GM19351 (cell line): ENCODE data around the gene TYRO3.
"Not testable (repeated sequence)": the region's sequence is repeated elsewhere in the genome, so short reads cannot be mapped to it uniquely, and the experiment has no call there.

Experiments
- ATAC-seq: cut with Tn5 transposase; IDR thresholded peaks from one replicate; pipeline ENCODE4 v1.9.1; 2021; ENCODE audit warnings: mild to moderate bottlenecking, moderate library complexity; ENCODE audit not compliant: unreplicated experiment

TYRO3 gene

DNA sequence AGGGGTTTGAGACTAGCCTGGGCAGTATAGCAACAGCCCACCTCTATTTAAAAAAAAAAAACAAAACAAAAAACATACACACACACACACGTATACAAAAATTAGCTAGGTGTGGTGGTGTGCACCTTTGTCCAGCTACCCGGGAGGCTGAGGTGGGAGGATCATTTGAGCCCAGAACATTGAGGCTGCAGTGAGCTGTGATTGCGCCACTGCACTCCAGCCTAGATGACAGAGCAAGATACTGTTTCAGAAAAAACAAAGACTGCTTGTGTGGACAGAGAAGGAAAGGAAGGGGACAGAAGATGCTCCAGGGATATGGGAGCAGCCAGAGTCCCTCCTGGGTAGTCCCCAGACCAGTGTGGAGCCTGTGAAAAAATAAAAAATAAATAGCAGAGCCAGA, 12.9 kb downstream of the TYRO3 start:
- ATAC-seq = no peak

DNA sequence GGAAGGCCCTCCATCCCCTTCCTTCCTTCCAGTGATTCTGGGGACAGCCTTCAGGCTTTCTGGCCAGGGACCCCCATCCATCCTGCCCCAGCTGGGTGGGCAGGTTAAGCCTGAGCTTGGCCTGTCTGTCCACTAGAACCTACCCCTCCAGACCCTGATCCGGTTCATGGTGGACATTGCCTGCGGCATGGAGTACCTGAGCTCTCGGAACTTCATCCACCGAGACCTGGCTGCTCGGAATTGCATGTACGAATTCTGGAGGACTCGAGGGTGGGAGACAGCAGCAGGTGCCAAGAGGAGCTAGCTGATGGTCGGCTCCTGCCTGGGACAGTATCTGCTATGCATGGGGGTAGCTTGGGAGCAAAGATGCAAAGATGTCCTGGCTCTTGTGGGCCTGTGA, 13.9 kb downstream of the TYRO3 start:
- ATAC-seq = no peak

DNA sequence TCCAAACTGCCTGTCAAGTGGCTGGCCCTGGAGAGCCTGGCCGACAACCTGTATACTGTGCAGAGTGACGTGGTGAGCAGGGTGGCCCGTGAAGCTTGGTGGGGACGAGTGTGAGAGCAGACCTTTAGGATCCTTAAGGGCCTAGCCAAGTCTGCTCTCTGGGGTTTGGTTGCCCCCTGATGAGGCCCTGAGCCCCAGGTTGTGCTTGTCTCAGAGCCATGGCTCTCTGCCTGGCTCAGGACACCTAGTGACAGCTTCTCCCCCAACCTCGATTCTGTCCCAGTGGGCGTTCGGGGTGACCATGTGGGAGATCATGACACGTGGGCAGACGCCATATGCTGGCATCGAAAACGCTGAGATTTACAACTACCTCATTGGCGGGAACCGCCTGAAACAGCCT, 14.4 kb downstream of the TYRO3 start:
- ATAC-seq = no peak

DNA sequence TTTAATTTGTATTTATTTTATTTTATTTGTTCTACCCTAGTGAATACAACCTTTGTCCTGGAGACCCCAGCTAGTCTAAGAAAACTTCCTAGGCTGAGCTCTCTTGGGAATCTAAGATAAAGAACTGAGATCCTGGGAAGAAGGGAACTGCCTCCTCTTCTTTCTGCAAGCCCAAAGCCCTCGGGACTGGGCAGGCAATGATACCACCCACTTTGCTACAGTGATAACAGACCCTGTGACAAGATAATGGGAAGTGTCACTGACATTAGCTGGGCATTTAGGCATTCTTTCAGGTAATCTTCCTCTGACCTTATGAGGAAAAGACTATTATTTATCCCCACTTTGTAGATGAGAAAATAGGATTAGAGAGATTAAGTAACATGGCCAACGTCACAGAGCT, 15.1 kb downstream of the TYRO3 start:
- no peak for ATAC-seq

DNA sequence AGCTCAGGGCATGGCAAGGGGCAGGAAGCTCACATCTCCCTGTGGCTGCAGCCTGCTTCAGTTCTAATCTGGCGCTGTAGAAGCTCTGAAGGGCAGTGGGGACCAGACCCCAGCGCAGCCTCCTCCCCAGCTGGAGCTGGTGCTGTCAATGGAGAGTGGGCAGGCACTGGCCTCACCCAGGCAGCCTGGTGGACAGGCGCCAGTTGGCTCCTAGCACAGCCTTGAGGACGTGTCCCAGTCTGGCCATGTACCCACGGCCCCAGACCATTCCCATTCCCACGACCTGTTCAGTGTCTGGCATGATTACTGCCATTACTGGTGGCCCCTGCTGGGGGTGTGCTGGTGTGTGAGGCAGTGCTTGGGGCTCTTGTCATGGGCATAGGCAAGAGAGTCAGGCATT, 16.3 kb downstream of the TYRO3 start:
- ATAC-seq = no peak

DNA sequence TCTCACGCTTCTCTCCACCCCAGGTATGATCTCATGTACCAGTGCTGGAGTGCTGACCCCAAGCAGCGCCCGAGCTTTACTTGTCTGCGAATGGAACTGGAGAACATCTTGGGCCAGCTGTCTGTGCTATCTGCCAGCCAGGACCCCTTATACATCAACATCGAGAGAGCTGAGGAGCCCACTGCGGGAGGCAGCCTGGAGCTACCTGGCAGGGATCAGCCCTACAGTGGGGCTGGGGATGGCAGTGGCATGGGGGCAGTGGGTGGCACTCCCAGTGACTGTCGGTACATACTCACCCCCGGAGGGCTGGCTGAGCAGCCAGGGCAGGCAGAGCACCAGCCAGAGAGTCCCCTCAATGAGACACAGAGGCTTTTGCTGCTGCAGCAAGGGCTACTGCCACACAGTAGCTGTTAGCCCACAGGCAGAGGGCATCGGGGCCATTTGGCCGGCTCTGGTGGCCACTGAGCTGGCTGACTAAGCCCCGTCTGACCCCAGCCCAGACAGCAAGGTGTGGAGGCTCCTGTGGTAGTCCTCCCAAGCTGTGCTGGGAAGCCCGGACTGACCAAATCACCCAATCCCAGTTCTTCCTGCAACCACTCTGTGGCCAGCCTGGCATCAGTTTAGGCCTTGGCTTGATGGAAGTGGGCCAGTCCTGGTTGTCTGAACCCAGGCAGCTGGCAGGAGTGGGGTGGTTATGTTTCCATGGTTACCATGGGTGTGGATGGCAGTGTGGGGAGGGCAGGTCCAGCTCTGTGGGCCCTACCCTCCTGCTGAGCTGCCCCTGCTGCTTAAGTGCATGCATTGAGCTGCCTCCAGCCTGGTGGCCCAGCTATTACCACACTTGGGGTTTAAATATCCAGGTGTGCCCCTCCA, 19.1 kb downstream of the TYRO3 start:
- no peak for ATAC-seq

DNA sequence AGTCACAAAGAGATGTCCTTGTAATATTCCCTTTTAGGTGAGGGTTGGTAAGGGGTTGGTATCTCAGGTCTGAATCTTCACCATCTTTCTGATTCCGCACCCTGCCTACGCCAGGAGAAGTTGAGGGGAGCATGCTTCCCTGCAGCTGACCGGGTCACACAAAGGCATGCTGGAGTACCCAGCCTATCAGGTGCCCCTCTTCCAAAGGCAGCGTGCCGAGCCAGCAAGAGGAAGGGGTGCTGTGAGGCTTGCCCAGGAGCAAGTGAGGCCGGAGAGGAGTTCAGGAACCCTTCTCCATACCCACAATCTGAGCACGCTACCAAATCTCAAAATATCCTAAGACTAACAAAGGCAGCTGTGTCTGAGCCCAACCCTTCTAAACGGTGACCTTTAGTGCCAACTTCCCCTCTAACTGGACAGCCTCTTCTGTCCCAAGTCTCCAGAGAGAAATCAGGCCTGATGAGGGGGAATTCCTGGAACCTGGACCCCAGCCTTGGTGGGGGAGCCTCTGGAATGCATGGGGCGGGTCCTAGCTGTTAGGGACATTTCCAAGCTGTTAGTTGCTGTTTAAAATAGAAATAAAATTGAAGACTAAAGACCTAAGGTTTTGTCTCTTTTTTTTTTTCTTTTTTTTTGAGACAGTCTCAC, 19.8 kb downstream of the TYRO3 start:
- ATAC-seq = no peak

DNA sequence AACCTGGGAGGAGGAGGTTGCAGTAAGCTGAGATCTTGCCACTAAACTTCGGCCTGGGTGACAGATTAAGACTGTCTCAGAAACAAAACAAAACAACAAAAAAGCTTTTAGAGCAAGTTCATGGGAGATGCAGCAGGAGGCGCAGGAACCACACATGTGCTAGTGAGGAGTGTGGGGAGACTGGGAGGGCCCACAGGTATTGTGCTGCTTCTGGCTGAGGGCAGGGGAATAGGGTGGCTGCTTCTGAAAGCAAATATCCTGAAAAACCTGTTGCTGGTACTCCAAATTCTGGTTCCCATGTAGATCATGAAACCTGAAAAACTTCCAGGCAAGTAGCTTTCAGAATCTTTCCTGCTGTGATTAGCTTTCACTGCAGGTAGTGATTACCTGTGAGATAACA, 22.1 kb downstream of the TYRO3 start:
- no peak for ATAC-seq

DNA sequence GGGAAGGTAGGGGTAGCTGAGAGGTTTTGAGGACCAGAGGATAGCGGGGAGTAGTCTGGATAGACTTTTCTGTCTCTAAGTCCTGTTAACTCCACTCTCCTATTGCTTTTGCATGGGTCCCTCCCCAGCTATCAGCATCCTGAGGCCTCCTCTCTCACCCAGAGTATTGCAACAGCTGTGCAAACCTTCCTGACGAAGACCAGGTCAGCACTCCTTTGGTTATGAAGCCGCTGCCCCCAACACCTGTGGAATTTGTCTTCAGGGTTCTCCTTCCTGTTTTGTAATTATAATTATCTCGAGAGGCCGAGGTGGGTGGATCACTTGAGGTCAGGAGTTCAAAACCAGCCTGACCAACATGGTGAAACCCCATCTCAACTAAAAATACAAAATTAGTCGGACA, 24.8 kb downstream of the TYRO3 start:
- ATAC-seq = no peak

DNA sequence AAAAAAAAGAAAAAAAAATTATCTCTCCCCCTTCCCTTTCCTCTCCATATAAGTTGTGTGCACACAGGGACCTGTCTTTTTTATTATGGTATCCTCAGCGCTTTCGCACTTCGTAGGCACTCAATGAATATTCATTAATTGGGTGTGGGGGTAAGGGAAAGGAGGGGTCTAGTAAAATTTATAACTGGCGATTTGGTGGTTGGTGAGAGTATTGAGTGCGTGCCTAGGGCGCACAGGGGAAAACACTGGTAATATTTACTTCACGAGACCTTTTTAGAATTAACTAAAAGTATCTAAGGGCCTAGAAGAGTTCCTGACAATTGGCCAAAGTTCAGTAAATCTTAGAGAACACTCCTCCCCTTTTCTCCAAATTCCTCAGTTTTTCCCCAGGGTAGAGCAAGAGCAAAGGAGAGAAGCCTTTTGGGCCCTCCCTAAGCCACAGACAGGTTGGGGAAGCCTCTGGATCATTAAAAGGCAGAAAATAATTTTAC, 25.7 kb downstream of the TYRO3 start:
- ATAC-seq = no peak

DNA sequence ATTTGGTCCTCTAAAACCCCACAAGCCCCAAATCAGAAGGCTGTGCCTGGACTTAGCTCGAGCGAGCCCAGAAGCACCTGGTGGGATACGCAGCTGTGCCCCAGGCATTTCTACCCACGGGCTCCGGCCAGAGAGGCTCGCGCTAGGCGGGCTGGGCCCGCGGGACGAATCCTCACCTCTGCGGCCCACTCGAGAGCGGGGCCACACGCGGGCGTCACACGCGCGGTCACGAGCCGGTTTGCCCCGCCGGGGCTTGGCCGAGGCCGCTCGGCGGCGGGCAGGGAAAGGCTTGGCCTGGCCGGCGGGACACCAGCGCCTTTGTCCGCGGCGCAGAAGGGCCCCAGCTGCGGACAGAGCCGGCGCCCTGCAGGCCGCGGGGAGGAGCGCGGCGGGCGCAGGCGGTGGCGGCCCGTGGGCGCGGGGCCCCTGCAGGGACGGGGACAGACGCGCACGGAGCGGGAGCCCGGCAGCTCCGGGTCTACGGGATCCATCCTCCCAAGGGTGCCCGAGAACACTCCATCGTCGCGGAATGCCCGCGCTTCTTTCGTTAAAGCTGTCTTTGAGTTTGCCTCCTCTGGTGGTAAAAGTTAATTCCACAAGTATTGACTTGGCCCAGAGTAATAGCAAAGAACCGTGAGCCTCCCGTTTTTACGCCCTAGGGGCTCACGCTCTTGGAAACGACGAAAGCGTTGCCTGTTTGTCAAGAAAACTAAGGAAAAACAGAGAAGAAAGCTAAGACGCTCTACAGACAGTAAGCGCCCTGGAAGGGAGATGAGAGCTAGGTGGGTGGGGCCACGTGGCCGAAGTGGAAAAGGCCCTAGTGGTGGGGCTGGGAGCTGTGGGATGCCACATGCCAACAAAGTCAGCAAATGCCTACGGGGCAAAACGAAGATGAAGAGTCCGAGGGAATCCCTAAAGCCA, 26.4 kb downstream of the TYRO3 start:
- ATAC-seq = no peak

DNA sequence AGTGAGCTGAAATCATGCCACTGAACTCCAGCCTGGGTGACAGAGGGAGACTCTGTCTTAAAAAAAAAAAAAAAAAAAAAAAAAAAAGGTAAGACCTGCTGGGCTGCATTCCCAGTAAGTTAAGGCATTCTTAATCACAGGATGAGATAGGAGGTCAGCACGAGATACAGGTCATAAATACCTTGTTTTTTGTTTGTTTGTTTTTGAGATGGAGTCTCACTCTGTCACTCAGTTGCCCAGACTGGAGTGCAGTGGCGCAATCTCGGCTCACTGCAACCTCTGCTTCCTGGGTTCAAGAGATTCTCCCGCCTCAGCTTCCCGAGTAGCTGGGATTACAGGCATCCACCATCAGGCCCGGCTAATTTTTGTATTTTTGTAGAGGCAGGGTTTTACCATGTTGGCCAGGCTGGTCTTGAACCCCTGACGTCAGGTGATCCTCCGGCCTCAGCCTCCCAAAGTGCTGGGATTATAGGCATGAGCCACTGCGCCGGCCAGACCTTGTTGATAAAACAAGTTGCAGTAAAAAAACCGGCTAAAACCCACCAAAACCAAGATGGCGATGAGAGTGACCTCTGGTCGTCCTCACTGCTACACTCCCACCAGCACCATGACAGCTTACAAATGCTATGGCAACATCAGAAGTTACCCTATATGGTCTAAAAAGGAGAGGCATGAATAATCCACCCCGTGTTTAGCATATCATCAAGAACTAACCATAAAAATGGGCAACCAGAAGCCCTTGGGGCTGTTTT, 27.7 kb downstream of the TYRO3 start:
- ATAC-seq = not testable (repeated sequence)

DNA sequence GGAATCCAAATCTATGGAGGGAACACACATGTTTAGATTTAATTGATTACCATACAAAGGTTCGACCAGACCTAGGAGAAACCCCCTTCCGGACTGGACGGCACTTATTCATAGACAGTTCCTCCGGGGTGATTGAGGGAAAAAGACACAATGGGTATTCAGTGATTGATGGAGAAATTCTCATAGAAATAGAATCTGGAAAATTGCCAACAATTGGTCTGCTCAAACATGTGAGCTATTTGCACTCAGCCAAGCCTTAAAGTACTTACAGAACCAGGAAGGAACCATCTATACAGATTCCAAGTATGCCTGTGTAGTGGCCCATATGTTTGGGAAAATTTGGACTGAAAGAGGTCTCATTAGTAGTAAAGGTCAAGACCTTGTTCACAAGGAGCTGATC, 30.0 kb downstream of the TYRO3 start:
- ATAC-seq = not testable (repeated sequence)

DNA sequence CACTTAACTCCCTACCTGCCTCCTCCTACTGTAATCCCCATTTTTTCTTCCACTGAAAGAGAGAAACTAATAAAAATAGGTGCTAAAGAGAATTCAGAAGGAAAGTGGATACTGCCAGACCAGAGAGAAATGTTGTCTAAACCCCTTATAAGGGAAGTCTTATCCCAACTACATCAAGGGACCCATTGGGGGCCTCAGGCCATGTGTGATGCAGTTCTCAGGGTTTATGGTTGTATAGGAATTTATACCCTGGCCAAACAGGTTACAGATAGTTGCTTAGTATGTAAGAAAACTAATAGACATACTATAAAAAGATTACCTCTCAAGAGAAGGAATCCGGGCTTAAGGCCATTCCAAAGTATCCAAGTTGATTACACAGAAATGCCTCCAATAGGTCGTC, 30.6 kb downstream of the TYRO3 start:
- not testable (repeated sequence) for ATAC-seq

DNA sequence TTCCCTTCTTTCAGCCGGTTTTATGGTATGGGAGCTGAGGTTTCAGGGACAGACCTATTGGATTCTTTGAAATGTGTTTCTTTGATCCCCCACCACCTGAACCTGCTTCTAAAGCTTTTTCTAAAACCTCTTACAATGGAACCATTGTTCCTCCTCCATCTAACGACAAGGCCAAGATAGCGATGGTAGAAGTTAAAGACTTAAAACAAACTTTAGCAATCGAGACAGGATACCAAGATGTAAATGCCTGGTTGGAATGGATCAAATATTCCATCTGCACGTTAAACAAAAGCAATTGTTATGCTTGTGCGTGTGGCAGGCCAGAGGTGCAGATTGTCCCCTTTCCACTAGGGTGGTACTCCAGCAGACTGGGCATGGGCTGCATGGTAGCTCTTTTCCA, 32.2 kb downstream of the TYRO3 start:
- not testable (repeated sequence) for ATAC-seq

DNA sequence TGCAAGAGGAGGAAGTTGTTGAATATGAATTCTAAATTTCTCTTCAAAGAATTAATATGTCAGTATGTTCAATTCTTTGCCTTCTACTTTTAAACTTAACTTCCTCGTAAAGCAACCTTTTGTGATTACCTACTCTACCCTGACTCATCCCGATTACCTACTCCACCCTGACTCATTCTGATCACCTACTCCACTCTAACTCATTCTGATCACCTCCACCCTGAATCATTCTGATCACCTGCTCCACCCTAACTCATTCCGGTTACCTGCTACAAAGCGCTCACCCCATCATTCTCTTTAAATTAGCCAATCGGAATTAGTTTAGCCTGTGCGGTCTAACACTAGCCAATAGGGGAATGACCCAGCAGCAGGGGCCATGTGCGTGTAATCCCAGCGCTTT, 33.7 kb downstream of the TYRO3 start:
- ATAC-seq = not testable (repeated sequence)

DNA sequence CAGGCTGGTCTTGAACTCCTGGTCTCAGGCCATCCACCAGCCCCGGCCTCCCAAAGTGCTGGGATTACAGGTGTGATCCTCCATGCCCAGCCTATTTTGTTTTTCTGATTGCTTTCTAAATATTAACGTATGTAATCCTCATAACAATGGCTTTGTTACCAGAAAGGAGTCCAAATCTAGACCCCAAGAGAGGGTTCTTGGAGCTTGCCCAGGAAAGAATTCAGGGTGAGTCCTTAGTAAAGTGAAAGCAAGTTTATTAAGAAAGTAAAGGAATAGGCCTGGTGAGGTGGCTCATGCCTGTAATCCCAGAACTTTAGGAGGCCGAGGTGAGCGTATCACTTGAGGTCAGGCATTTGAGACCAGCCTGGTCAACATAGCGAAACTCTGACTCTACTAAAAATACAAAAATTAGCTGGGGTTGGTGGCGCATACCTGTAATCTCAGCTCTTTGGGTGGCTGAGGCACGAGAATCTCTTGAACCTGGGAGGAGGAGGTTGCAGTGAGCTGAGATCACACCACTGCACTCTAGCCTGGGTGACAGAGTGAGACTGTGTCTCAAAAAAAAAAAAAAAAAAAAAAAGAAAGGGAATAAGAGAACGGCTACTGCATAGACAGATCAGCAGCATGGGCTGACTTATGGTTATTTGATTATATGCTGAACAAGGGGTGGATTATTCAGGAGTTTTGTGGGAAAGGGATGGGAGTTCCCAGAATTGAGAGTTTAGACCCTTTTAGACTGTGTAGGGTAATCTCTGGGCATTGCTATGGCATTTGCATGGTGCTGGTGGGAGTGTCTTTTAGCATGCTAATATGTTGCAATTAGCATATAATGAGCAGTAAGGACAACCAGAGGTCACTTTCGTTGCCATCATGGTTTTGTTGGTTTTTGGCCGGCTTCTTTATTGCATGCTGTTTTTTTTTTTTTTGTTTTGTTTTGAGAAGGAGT, 36.1 kb downstream of the TYRO3 start:
- ATAC-seq = no peak

DNA sequence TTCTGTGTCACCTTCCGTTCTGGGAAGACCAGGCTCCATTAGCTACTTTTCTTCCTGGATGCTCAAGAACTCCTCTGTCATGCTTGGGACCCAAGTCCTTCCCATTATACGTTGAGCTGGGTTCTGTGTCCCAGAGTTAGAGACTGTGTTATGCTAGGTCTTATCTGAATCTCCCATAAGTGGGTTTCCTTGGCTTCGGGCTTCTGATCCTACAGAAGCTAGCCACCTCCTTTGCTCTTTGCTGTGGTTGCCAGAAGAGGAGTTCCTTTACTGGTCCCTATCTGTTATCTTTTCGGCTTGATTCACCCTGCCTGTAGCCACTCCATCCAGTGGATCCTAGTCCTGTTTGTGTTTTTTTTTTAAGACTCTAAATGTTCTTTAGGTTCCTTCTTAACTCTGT, 38.0 kb downstream of the TYRO3 start:
- no peak for ATAC-seq

DNA sequence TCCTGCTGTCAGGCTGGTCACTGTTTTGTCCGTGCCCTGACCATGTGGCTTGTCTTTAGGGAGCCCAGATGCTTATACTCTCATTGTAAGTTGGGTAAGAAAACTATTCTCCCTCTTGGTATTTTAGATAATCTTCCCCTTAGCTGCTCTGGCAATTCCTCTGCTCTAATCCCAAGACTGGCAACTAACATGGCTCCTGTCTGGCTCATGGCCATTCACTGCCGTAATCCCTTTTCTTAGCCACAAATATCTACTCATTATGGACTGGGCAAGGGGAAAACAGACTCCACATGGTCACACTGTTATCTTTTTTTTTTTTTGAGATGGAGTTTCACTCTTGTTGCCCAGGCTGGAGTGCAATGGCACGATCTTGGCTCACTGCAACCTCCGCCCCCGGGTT, 38.8 kb downstream of the TYRO3 start:
- no peak for ATAC-seq
